Activated CD8-positive, alpha-beta T cell treated with anti-CD3 and anti-CD28 coated beads for 36 hours (primary cell): ENCODE results near the gene USP13. TPM values are rescaled to one million over a fixed set of nuclear protein-coding genes. Genes with fewer than 3 reads are reported as not detected.
A peak's percentile ranks its signal among the peaks of the same experiment; 100 is the strongest.

Source experiments
- ATAC-seq: fragments of 200-7000 bp; cut with Tn5 transposase; one replicate; pipeline ENCODE4 v1.10.0; 2021; ENCODE audit warnings: mild to moderate bottlenecking, moderate library complexity
- CTCF ChIA-PET: fragments of 350-600 bp; sonication (Branson Sonifier 250); formaldehyde crosslinking; loops from one replicate; lab custom pipeline; 2021; ENCODE audit warnings: antibody characterized with exemption; lab: Charles Lee
- POLR2A ChIA-PET: fragments of 350-600 bp; sonication (Branson Sonifier 250); formaldehyde crosslinking; loops from one replicate; lab custom pipeline; 2021; ENCODE audit warnings: antibody characterized with exemption; lab: Charles Lee
- DNase-seq: peaks from one replicate; pipeline ENCODE4 v3.0.0-alpha.2; 2020
- H3K27ac Mint-ChIP-seq: one replicate; pipeline ENCODE4 v1.8.0; 2021; ENCODE audit warnings: mild to moderate bottlenecking, mixed read lengths
- H3K27me3 Mint-ChIP-seq: one replicate; pipeline ENCODE4 v1.8.0; 2021; ENCODE audit warnings: mixed read lengths
- H3K36me3 Mint-ChIP-seq: one replicate; pipeline ENCODE4 v1.8.0; 2021; ENCODE audit warnings: low read depth, mixed read lengths
- H3K4me1 Mint-ChIP-seq: one replicate; pipeline ENCODE4 v1.8.0; 2021; ENCODE audit warnings: low read depth, mixed read lengths
- H3K4me3 Mint-ChIP-seq: one replicate; pipeline ENCODE4 v1.8.0; 2021; ENCODE audit warnings: mild to moderate bottlenecking, moderate library complexity, mixed read lengths
- H3K9me3 Mint-ChIP-seq: one replicate; pipeline ENCODE4 v1.8.0; 2021; ENCODE audit warnings: mixed read lengths
- CTCF ChIP-seq: fragments of 200-600 bp; IDR thresholded peaks from one replicate; pipeline ENCODE4 v1.8.0; 2022; ENCODE audit warnings: antibody characterized with exemption, mild to moderate bottlenecking
- intact Hi-C: fragments of 100-400 bp; cut with micrococcal nuclease; formaldehyde crosslinking; loops from one replicate; pipeline ENCODE4 v1.10.0; 2022
- total RNA-seq, 2 experiments: library from RNA; stranded (reverse); gene quantifications; one replicate each; pipeline ENCODE4 v1.2.3, GENCODE V29; 2021

Gene USP13
- total RNA-seq, 2 experiments from 2014 or later = 9.6 to 11.7 TPM

- ChIA-PET CTCF (no interaction called here), POLR2A (no interaction called here)
- Mint-ChIP-seq H3K36me3 (peaks cover 16% of the 10 kb centered on the region), H3K27ac (no peak overlapping the region), H3K4me3 (no peak overlapping the region), H3K4me1 (no peaks in the 10 kb centered on the region), H3K9me3 (no peaks in the 10 kb centered on the region), H3K27me3 (no peaks in the 10 kb centered on the region)
- ATAC-seq (no peak), DNase-seq (no peak)
- no peak for TF ChIP-seq CTCF
- intact Hi-C loops = no loop called here
Observed at GRCh38 chr3:179745079-179745478, 92.2 kb downstream of the USP13 start.

GRCh38 chr3:179745716-179746115 is 92.9 kb downstream of the USP13 start:
- Mint-ChIP-seq H3K4me3 (no peak overlapping the region), H3K9me3 (no peaks in the 10 kb centered on the region), H3K27ac (no peak overlapping the region), H3K4me1 (no peaks in the 10 kb centered on the region), H3K36me3 (peaks cover 16% of the 10 kb centered on the region), H3K27me3 (no peaks in the 10 kb centered on the region)
- TF ChIP-seq CTCF = no peak
- ChIA-PET POLR2A (no interaction called here), CTCF (no interaction called here)
- ATAC-seq = no peak
- intact Hi-C loops = no loop called here
- DNase-seq = no peak

DNA sequence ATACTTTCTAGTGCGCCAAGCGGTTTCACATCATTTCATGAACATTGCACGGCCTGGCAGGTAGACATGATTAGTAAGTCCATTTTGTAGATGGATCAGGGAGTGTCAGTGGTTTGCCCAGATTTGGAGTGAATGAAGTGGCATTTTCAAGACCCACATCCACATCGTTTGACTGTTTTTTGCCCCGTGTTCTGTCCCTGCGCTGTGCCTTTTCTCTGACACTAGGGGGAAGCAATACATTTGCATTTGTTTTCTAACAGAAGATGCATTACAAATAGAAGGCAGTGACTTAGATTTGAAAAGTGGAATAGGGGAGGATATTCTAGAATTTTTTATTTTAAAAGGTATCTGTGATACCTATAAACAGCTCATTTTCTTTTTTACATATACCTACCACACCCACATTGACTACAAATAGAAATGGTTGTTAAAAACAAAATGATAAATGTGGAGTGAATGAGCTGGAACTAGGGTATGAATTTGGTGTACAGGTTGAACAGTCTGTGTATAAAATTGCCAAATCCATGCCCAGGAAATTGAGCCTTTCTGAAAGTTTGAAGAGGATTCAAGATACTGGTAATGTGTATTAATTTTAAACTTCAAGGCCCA is 98.0 kb downstream of the USP13 start:
- CTCF ChIA-PET = interaction anchor here (0.9 to 1.8 kb wide), 4 partner anchors 11 to 178 kb away, joined by 3 to 6 read pairs (median 4); no protein-coding TSS in a partner anchor
- Mint-ChIP-seq H3K4me3 (no peak overlapping the region), H3K36me3 (peaks cover 11% of the 10 kb centered on the region), H3K27me3 (no peaks in the 10 kb centered on the region), H3K27ac (no peak overlapping the region), H3K9me3 (no peaks in the 10 kb centered on the region), H3K4me1 (no peaks in the 10 kb centered on the region)
- ATAC-seq = no peak
- DNase-seq = peak; percentile 9
- POLR2A ChIA-PET = no interaction called here
- TF ChIP-seq CTCF = no peak
- intact Hi-C loops = no loop called here

DNA sequence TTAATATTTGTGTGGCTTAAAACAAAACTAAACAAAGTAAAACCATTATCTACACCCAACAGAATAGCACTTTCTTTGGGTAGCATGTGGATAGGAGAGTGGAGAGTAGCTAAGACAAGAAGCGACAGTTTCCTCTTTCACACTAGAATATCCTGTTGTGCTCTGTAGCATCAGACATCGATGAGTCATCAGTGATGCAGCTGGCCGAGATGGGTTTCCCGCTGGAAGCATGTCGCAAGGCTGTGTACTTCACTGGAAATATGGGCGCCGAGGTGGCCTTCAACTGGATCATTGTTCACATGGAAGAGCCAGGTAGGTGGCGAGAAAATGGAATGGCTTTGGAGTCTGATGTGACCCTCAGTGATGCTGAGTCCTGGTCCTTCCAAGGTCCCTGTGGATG is 108.1 kb downstream of the USP13 start:
- ATAC-seq (no peak), DNase-seq (no peak)
- intact Hi-C loops = no loop called here
- ChIA-PET CTCF (no interaction called here), POLR2A (no interaction called here)
- Mint-ChIP-seq H3K9me3 (no peaks in the 10 kb centered on the region), H3K27me3 (no peaks in the 10 kb centered on the region), H3K27ac (no peak overlapping the region), H3K36me3 (peaks cover 42% of the 10 kb centered on the region), H3K4me1 (no peaks in the 10 kb centered on the region), H3K4me3 (no peak overlapping the region)
- TF ChIP-seq CTCF = no peak

- no peaks in the 10 kb centered on the region for H3K4me1 Mint-ChIP-seq
- CTCF ChIA-PET = no interaction called here
Observed at GRCh38 chr3:179765396-179765795, 112.6 kb downstream of the USP13 start.

More at GRCh38 chr3:179765396-179765795, 112.6 kb downstream of the USP13 start:
- DNase-seq = no peak
- H3K9me3 Mint-ChIP-seq = no peaks in the 10 kb centered on the region
- intact Hi-C loops = no loop called here
- no peaks in the 10 kb centered on the region for H3K27me3 Mint-ChIP-seq
- no peak for ATAC-seq
- POLR2A ChIA-PET = no interaction called here
- no peak overlapping the region for H3K27ac Mint-ChIP-seq
- no peak overlapping the region for H3K4me3 Mint-ChIP-seq
- H3K36me3 Mint-ChIP-seq = peaks cover 34% of the 10 kb centered on the region
- no peak for TF ChIP-seq CTCF
